ENCODE results near the gene DCAF17.

The DCAF17 gene

DNA sequence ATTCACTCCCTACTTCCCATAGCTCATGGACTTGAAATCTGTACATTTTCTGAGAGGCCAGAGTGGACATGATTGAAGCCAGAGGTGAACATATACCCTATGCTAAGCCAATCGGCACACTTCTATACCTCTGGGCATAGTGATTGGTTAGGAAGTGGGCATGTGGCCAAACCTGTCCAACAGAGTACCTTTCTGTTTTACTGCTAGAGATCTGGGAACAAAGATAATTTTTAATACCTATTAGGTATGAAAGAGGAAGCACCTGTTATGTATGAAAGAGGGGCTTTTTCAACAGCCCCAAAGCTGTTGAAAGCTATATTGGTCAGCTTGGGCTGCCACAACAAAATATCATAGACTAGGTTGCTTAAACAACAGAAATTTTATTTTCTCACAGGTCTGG lies 28.0 kb upstream of the DCAF17 start:
- no peak for TF ChIP-seq ZNF8 (CRISPR knock-in tag; IDR thresholded peaks at IDR 0.05)
- TF ChIP-seq ISL1 (CRISPR knock-in tag; IDR thresholded peaks at IDR 0.05) = no peak
- TF ChIP-seq, protein P1, sequence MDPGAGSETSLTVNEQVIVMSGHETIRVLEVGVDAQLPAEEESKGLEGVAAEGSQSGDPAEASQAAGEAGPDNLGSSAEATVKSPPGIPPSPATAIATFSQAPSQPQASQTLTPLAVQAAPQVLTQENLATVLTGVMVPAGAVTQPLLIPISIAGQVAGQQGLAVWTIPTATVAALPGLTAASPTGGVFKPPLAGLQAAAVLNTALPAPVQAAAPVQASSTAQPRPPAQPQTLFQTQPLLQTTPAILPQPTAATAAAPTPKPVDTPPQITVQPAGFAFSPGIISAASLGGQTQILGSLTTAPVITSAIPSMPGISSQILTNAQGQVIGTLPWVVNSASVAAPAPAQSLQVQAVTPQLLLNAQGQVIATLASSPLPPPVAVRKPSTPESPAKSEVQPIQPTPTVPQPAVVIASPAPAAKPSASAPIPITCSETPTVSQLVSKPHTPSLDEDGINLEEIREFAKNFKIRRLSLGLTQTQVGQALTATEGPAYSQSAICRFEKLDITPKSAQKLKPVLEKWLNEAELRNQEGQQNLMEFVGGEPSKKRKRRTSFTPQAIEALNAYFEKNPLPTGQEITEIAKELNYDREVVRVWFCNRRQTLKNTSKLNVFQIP (CRISPR knock-in tag; IDR thresholded peaks at IDR 0.05; ENCODE audit: borderline replicate concordance, low read depth) = no peak
- TF ChIP-seq ZC3H10 (CRISPR knock-in tag; IDR thresholded peaks at IDR 0.05) = no peak
- TF ChIP-seq ZFP30 (CRISPR knock-in tag; IDR thresholded peaks at IDR 0.05) = no peak
- TF ChIP-seq, protein P2, sequence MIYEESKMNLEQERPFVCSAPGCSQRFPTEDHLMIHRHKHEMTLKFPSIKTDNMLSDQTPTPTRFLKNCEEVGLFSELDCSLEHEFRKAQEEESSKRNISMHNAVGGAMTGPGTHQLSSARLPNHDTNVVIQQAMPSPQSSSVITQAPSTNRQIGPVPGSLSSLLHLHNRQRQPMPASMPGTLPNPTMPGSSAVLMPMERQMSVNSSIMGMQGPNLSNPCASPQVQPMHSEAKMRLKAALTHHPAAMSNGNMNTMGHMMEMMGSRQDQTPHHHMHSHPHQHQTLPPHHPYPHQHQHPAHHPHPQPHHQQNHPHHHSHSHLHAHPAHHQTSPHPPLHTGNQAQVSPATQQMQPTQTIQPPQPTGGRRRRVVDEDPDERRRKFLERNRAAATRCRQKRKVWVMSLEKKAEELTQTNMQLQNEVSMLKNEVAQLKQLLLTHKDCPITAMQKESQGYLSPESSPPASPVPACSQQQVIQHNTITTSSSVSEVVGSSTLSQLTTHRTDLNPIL (CRISPR knock-in tag; IDR thresholded peaks at IDR 0.05; ENCODE audit: low read depth) = no peak
- TF ChIP-seq ZNF565 (CRISPR knock-in tag; conservative IDR thresholded peaks at IDR 0.05; ENCODE audit: low read depth) = no peak
- TF ChIP-seq ESRRG (CRISPR knock-in tag; IDR thresholded peaks at IDR 0.05) = no peak
- TF ChIP-seq SNAI2 (CRISPR knock-in tag; IDR thresholded peaks at IDR 0.05) = no peak
- TF ChIP-seq TCF4 (CRISPR knock-in tag; IDR thresholded peaks at IDR 0.05; ENCODE audit: borderline replicate concordance) = no peak
- TF ChIP-seq PPARA (CRISPR knock-in tag; IDR thresholded peaks at IDR 0.05; ENCODE audit: borderline replicate concordance) = no peak
- ATAC-seq = no peak

DNA sequence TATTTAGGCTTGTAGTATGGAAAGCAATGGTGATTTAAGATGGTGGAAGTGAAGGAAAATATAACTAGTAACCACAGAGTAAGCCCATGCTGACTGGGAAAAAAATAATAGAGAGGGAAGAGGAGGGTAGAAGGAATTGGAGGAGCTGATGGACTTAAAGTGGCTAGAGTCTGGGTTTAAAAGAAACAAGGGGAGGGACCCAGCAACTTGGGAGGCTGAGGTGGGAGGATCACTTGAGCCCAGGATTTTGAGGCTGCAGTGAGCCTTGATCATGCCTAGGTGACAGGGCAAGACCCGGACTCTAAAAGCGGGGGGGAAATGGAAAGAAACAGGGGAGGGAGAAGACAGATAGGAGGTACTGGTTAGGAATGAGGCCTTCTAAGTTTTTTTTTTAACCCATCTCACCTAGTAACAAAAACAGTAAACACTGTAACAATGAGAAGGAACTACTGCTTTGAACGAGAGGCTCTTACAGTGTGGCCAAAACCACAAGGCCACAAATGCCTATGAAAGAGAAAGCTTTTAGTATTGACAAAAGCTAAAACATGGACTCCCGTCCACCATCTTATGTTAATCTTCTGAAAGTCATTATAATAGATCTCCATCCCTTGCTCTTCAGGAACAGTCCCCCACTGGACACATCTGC lies 26.9 kb upstream of the DCAF17 start:
- no peak for ATAC-seq
- TF ChIP-seq, protein P3, sequence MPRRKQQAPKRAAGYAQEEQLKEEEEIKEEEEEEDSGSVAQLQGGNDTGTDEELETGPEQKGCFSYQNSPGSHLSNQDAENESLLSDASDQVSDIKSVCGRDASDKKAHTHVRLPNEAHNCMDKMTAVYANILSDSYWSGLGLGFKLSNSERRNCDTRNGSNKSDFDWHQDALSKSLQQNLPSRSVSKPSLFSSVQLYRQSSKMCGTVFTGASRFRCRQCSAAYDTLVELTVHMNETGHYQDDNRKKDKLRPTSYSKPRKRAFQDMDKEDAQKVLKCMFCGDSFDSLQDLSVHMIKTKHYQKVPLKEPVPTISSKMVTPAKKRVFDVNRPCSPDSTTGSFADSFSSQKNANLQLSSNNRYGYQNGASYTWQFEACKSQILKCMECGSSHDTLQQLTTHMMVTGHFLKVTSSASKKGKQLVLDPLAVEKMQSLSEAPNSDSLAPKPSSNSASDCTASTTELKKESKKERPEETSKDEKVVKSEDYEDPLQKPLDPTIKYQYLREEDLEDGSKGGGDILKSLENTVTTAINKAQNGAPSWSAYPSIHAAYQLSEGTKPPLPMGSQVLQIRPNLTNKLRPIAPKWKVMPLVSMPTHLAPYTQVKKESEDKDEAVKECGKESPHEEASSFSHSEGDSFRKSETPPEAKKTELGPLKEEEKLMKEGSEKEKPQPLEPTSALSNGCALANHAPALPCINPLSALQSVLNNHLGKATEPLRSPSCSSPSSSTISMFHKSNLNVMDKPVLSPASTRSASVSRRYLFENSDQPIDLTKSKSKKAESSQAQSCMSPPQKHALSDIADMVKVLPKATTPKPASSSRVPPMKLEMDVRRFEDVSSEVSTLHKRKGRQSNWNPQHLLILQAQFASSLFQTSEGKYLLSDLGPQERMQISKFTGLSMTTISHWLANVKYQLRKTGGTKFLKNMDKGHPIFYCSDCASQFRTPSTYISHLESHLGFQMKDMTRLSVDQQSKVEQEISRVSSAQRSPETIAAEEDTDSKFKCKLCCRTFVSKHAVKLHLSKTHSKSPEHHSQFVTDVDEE (CRISPR knock-in tag; IDR thresholded peaks at IDR 0.05) = no peak
- TF ChIP-seq ARNTL (CRISPR knock-in tag; IDR thresholded peaks at IDR 0.05; ENCODE audit: borderline replicate concordance, low read depth) (no peak), ESRRG (CRISPR knock-in tag; IDR thresholded peaks at IDR 0.05) (no peak), TCF4 (CRISPR knock-in tag; IDR thresholded peaks at IDR 0.05; ENCODE audit: borderline replicate concordance) (no peak), ZFP30 (CRISPR knock-in tag; IDR thresholded peaks at IDR 0.05) (no peak), PPARA (CRISPR knock-in tag; IDR thresholded peaks at IDR 0.05; ENCODE audit: borderline replicate concordance) (no peak), CSDC2 (CRISPR knock-in tag; IDR thresholded peaks at IDR 0.05) (no peak), SNAI2 (CRISPR knock-in tag; IDR thresholded peaks at IDR 0.05) (no peak), OSR1 (CRISPR knock-in tag; IDR thresholded peaks at IDR 0.05) (no peak), ISL1 (CRISPR knock-in tag; IDR thresholded peaks at IDR 0.05) (no peak)
- TF ChIP-seq, protein P2 (CRISPR knock-in tag; IDR thresholded peaks at IDR 0.05; ENCODE audit: low read depth) = no peak

DNA sequence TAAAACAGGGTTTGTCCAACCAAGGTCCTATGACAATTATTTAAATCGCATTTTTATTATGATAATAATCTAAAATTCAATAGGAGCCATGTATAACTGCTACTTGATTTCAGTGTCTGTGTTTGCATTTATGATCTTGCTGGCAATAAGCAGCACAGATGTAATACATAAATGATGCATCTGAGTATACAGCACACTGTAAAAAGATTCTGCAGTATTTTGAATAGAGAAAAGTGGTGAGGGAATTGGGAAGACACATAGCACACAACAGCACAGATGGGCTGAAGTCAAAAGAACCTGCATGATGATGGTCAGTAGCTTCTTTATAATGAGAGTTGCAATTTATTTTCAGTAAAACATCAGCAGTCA lies 26.4 kb upstream of the DCAF17 start:
- no peak for ATAC-seq
- TF ChIP-seq, protein P4, sequence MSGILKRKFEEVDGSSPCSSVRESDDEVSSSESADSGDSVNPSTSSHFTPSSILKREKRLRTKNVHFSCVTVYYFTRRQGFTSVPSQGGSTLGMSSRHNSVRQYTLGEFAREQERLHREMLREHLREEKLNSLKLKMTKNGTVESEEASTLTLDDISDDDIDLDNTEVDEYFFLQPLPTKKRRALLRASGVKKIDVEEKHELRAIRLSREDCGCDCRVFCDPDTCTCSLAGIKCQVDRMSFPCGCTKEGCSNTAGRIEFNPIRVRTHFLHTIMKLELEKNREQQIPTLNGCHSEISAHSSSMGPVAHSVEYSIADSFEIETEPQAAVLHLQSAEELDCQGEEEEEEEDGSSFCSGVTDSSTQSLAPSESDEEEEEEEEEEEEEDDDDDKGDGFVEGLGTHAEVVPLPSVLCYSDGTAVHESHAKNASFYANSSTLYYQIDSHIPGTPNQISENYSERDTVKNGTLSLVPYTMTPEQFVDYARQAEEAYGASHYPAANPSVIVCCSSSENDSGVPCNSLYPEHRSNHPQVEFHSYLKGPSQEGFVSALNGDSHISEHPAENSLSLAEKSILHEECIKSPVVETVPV (CRISPR knock-in tag; IDR thresholded peaks at IDR 0.05) = no peak
- TF ChIP-seq, protein P1 (CRISPR knock-in tag; IDR thresholded peaks at IDR 0.05; ENCODE audit: borderline replicate concordance, low read depth) = no peak
- TF ChIP-seq CSDC2 (CRISPR knock-in tag; IDR thresholded peaks at IDR 0.05) (no peak), ESRRG (CRISPR knock-in tag; IDR thresholded peaks at IDR 0.05) (no peak), ZNF8 (CRISPR knock-in tag; IDR thresholded peaks at IDR 0.05) (no peak), ZC3H10 (CRISPR knock-in tag; IDR thresholded peaks at IDR 0.05) (no peak), ZNF565 (CRISPR knock-in tag; conservative IDR thresholded peaks at IDR 0.05; ENCODE audit: low read depth) (no peak), OSR1 (CRISPR knock-in tag; IDR thresholded peaks at IDR 0.05) (no peak), ZFP3 (CRISPR knock-in tag; IDR thresholded peaks at IDR 0.05) (no peak), RARB (CRISPR knock-in tag; IDR thresholded peaks at IDR 0.05) (no peak), PPARA (CRISPR knock-in tag; IDR thresholded peaks at IDR 0.05; ENCODE audit: borderline replicate concordance) (no peak), ISL1 (CRISPR knock-in tag; IDR thresholded peaks at IDR 0.05) (no peak), GLIS3 (CRISPR knock-in tag; IDR thresholded peaks at IDR 0.05) (no peak)
- TF ChIP-seq, protein P5, sequence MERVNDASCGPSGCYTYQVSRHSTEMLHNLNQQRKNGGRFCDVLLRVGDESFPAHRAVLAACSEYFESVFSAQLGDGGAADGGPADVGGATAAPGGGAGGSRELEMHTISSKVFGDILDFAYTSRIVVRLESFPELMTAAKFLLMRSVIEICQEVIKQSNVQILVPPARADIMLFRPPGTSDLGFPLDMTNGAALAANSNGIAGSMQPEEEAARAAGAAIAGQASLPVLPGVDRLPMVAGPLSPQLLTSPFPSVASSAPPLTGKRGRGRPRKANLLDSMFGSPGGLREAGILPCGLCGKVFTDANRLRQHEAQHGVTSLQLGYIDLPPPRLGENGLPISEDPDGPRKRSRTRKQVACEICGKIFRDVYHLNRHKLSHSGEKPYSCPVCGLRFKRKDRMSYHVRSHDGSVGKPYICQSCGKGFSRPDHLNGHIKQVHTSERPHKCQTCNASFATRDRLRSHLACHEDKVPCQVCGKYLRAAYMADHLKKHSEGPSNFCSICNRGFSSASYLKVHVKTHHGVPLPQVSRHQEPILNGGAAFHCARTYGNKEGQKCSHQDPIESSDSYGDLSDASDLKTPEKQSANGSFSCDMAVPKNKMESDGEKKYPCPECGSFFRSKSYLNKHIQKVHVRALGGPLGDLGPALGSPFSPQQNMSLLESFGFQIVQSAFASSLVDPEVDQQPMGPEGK (CRISPR knock-in tag; IDR thresholded peaks at IDR 0.05; ENCODE audit: borderline replicate concordance) = no peak
- TF ChIP-seq, protein P2 (CRISPR knock-in tag; IDR thresholded peaks at IDR 0.05; ENCODE audit: low read depth) = no peak
